Type B pancreatic cell (in vitro differentiated cells): ENCODE results near the gene SPON1. TPM values are rescaled to one million over a fixed set of nuclear protein-coding genes. Genes with fewer than 3 reads are reported as not detected.

Experiments
- DNase-seq: peaks from one replicate; pipeline ENCODE4 v3.0.0; 2021; ENCODE audit warnings: mixed read lengths; ENCODE audit not compliant: unreplicated experiment; ENCODE audit errors: extremely low spot score
- H3K27ac Mint-ChIP-seq: 2 replicates; pipeline ENCODE4 v1.8.0; 2021; ENCODE audit warnings: mild to moderate bottlenecking, mixed read lengths
- H3K27me3 Mint-ChIP-seq: 2 replicates; pipeline ENCODE4 v1.8.0; 2021; ENCODE audit warnings: mixed read lengths
- H3K36me3 Mint-ChIP-seq: 2 replicates; pipeline ENCODE4 v1.8.0; 2021; ENCODE audit warnings: mixed read lengths
- H3K4me1 Mint-ChIP-seq: one replicate; pipeline ENCODE4 v1.8.0; 2021; ENCODE audit warnings: mixed read lengths; ENCODE audit not compliant: unreplicated experiment
- H3K4me3 Mint-ChIP-seq: 2 replicates; pipeline ENCODE4 v1.8.0; 2021; ENCODE audit warnings: mild to moderate bottlenecking, mixed read lengths
- H3K9me3 Mint-ChIP-seq: 2 replicates; pipeline ENCODE4 v1.8.0; 2021; ENCODE audit warnings: mixed read lengths
- total RNA-seq: library from RNA; stranded (reverse); gene quantifications from 2 replicates; pipeline ENCODE4 v1.2.1, GENCODE V29; 2021; ENCODE audit warnings: low replicate concordance
- TF ChIP-seq, protein P1 (sequence below): fragments of 200-600 bp; sonication (generic); conservative IDR thresholded peaks from 2 replicates; pipeline ENCODE4 v1.5.0; 2021; ENCODE audit warnings: antibody characterized with exemption, mild to moderate bottlenecking

The SPON1 gene
- total RNA-seq, 1 donor from 2014 or later: 31.7 TPM

- Mint-ChIP-seq H3K27ac (no peak overlapping the region), H3K27me3 (peaks cover 4% of the 10 kb centered on the region), H3K4me3 (no peak overlapping the region), H3K4me1 (no peaks in the 10 kb centered on the region), H3K36me3 (no peaks in the 10 kb centered on the region), H3K9me3 (no peaks in the 10 kb centered on the region)
- DNase-seq: no peak
- TF ChIP-seq, protein P1, sequence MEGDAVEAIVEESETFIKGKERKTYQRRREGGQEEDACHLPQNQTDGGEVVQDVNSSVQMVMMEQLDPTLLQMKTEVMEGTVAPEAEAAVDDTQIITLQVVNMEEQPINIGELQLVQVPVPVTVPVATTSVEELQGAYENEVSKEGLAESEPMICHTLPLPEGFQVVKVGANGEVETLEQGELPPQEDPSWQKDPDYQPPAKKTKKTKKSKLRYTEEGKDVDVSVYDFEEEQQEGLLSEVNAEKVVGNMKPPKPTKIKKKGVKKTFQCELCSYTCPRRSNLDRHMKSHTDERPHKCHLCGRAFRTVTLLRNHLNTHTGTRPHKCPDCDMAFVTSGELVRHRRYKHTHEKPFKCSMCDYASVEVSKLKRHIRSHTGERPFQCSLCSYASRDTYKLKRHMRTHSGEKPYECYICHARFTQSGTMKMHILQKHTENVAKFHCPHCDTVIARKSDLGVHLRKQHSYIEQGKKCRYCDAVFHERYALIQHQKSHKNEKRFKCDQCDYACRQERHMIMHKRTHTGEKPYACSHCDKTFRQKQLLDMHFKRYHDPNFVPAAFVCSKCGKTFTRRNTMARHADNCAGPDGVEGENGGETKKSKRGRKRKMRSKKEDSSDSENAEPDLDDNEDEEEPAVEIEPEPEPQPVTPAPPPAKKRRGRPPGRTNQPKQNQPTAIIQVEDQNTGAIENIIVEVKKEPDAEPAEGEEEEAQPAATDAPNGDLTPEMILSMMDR: no peak
Observed at GRCh38 chr11:14095882-14096281, 133.4 kb downstream of the SPON1 start.

DNA sequence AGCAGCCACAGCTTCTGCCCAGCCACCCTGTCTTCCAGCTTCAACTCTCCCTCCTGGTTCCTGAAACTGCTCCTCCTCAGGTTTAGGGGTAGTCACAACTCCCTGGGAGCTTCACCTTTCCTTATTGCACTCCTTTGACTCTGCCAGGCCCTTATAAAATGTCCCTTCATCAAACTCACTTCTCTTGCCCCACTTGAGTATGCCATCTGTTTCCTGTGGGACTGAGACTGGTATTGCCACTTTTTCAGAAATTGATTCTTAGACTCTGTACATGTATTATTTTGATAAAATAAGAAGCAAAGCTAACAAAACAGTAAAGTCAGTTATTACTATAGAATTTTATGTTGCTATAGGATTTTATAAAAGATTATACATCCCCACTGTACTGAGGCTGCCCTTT, 134.1 kb downstream of the SPON1 start:
- DNase-seq: no peak
- no peak overlapping the region for H3K27ac Mint-ChIP-seq
- TF ChIP-seq, protein P1: no peak
- H3K4me3 Mint-ChIP-seq: no peak overlapping the region
- no peaks in the 10 kb centered on the region for H3K36me3 Mint-ChIP-seq
- H3K9me3 Mint-ChIP-seq: no peaks in the 10 kb centered on the region
- H3K27me3 Mint-ChIP-seq: peaks cover 4% of the 10 kb centered on the region
- H3K4me1 Mint-ChIP-seq: no peaks in the 10 kb centered on the region

GRCh38 chr11:14101388-14101787, 138.9 kb downstream of the SPON1 start:
- H3K4me3 Mint-ChIP-seq: no peak overlapping the region

DNA sequence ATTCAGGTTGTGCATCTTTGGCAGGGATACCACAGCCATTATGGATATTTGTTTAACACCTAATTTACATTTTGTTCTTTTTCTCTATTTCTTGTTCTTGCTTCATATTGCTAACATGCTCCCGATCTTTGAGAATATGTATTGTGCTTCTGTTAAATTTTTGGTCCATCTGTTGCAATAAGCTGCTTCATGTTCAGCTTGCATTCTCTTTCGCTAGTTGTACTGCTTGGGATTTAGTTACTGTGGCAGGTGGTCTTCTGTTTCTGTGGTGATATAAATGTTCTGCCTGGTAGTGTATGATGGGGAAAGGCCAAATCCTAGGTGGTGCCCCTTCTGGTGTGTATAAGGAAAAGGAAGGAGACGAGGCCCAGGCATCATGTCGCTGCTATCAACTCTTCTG, 140.2 kb downstream of the SPON1 start:
- no peak overlapping the region for H3K4me3 Mint-ChIP-seq
- TF ChIP-seq, protein P1: no peak
- DNase-seq: no peak
- H3K27ac Mint-ChIP-seq: no peak overlapping the region
- no peaks in the 10 kb centered on the region for H3K27me3 Mint-ChIP-seq
- H3K4me1 Mint-ChIP-seq: no peaks in the 10 kb centered on the region
- no peaks in the 10 kb centered on the region for H3K36me3 Mint-ChIP-seq
- H3K9me3 Mint-ChIP-seq: no peaks in the 10 kb centered on the region

More at GRCh38 chr11:14101388-14101787, 138.9 kb downstream of the SPON1 start:
- H3K9me3 Mint-ChIP-seq: no peaks in the 10 kb centered on the region
- TF ChIP-seq, protein P1: no peak
- no peak overlapping the region for H3K27ac Mint-ChIP-seq
- no peaks in the 10 kb centered on the region for H3K4me1 Mint-ChIP-seq
- no peak for DNase-seq
- no peaks in the 10 kb centered on the region for H3K36me3 Mint-ChIP-seq
- no peaks in the 10 kb centered on the region for H3K27me3 Mint-ChIP-seq

DNA sequence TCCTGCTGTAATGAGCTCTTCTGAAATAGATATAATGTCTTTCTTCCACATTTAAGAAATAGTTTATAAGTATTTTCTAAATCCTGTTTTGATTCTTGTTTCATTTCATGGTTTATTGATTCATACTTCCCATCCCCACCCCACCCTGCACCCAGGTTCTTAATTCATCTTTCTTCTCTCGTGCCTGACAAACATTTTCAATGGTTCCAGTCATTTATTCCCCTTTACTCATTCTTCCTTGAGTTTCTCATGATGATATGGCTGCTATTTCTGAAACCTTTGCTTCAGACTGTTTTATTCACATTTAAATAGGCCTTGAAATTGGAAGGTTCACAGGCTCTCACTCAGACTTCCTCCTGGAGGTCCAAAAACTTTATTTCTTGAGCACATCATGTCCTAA, 142.9 kb downstream of the SPON1 start:
- DNase-seq: no peak
- H3K27me3 Mint-ChIP-seq: no peaks in the 10 kb centered on the region
- TF ChIP-seq, protein P1: no peak
- H3K9me3 Mint-ChIP-seq: no peaks in the 10 kb centered on the region
- H3K4me1 Mint-ChIP-seq: no peaks in the 10 kb centered on the region
- no peaks in the 10 kb centered on the region for H3K36me3 Mint-ChIP-seq
- H3K4me3 Mint-ChIP-seq: no peak overlapping the region
- H3K27ac Mint-ChIP-seq: no peak overlapping the region
